Mesenchymal stem cell (in vitro differentiated cells and primary cell): ENCODE results near the gene HMGA1.
A peak's percentile ranks its signal among the peaks of the same experiment; 100 is the strongest.

Experiments
- DNase-seq: peaks from one replicate; pipeline ENCODE4 v3.0.0-alpha.2; 2013
- H2AFZ ChIP-seq: one replicate; pipeline ENCODE4 v1.6.1; 2013; ENCODE audit warnings: low read depth, mild to moderate bottlenecking, control low read depth, inconsistent platforms, low read length, moderate library complexity
- H2AK5ac ChIP-seq: 2 replicates; pipeline ENCODE4 v1.6.1; 2013; ENCODE audit warnings: low read length, moderate library complexity, mild to moderate bottlenecking, inconsistent platforms; ENCODE audit not compliant: severe bottlenecking
- H2BK120ac ChIP-seq: one replicate; pipeline ENCODE4 v1.6.1; 2013; ENCODE audit warnings: low read depth, mild to moderate bottlenecking, inconsistent platforms, low read length, moderate library complexity
- H2BK12ac ChIP-seq, 2 experiments: one replicate each; pipeline ENCODE4 v1.6.1; 2013; ENCODE audit warnings: inconsistent platforms in 2 of 2, low read length in 2 of 2, mild to moderate bottlenecking in 2 of 2, moderate library complexity in 2 of 2, control low read depth in 1 of 2
- H2BK15ac ChIP-seq: one replicate; pipeline ENCODE4 v1.6.1; 2013; ENCODE audit warnings: mild to moderate bottlenecking, low read depth, inconsistent platforms; ENCODE audit not compliant: poor library complexity, severe bottlenecking
- H2BK5ac ChIP-seq: 2 replicates; pipeline ENCODE4 v1.6.1; 2013; ENCODE audit warnings: low read depth, mild to moderate bottlenecking, low read length, control low read depth, inconsistent platforms; ENCODE audit not compliant: poor library complexity, severe bottlenecking
- H3K14ac ChIP-seq, 2 experiments: one replicate each; pipeline ENCODE4 v1.6.1; 2013; ENCODE audit warnings: inconsistent platforms in 2 of 2, low read length in 2 of 2, control low read depth in 1 of 2, mild to moderate bottlenecking in 1 of 2, moderate library complexity in 1 of 2
- H3K18ac ChIP-seq, 2 experiments: one replicate each; pipeline ENCODE4 v1.6.1; 2013; ENCODE audit warnings: inconsistent platforms in 2 of 2, low read length in 2 of 2, control low read depth in 1 of 2, low read depth in 1 of 2, mild to moderate bottlenecking in 1 of 2
- H3K23ac ChIP-seq, 2 experiments: one replicate each; pipeline ENCODE4 v1.6.1; 2013; ENCODE audit warnings: inconsistent platforms in 2 of 2, low read length in 2 of 2, mild to moderate bottlenecking in 2 of 2, moderate library complexity in 2 of 2, control low read depth in 1 of 2
- H3K27ac ChIP-seq: 2 replicates; pipeline ENCODE4 v1.5.1; 2013; ENCODE audit warnings: mild to moderate bottlenecking, moderate library complexity, low read length, control low read depth, inconsistent platforms; ENCODE audit not compliant: poor library complexity, severe bottlenecking
- H3K27me3 ChIP-seq, 2 experiments: 2 replicates each; pipeline versions ENCODE4 v1.6.1 to v1.7.0; 2013; ENCODE audit warnings: low read length in 2 of 2, mild to moderate bottlenecking in 2 of 2, moderate library complexity in 2 of 2, control low read depth in 1 of 2, inconsistent platforms in 1 of 2; ENCODE audit not compliant: control insufficient read depth in 1 of 2, insufficient read depth in 1 of 2
- H3K36me3 ChIP-seq, 2 experiments: 2 replicates each; pipeline versions ENCODE4 v1.6.1 to v1.7.0; 2013; ENCODE audit warnings: low read length in 2 of 2, control low read depth in 1 of 2, inconsistent platforms in 1 of 2, low read depth in 1 of 2, mild to moderate bottlenecking in 1 of 2; ENCODE audit not compliant: insufficient read depth in 2 of 2, control insufficient read depth in 1 of 2
- H3K4ac ChIP-seq, 2 experiments: one replicate each; pipeline ENCODE4 v1.6.1; 2013; ENCODE audit warnings: inconsistent platforms in 2 of 2, low read length in 2 of 2, mild to moderate bottlenecking in 2 of 2, moderate library complexity in 2 of 2, control low read depth in 1 of 2, low read depth in 1 of 2
- H3K4me1 ChIP-seq: 2 replicates; pipeline ENCODE4 v1.6.1; 2013; ENCODE audit warnings: low read depth, low read length, control low read depth; ENCODE audit not compliant: control insufficient read depth, insufficient read depth
- H3K4me2 ChIP-seq: 2 replicates; pipeline ENCODE4 v1.6.1; 2013; ENCODE audit warnings: low read length, mild to moderate bottlenecking, inconsistent platforms; ENCODE audit not compliant: poor library complexity, severe bottlenecking
- H3K4me3 ChIP-seq, 2 experiments: 2 replicates each; pipeline versions ENCODE4 v1.5.1 to v1.7.0; 2013; ENCODE audit warnings: low read length in 2 of 2, mild to moderate bottlenecking in 2 of 2, control low read depth in 1 of 2, low read depth in 1 of 2; ENCODE audit not compliant: insufficient read depth in 1 of 2
- H3K79me1 ChIP-seq: replicated peaks from 2 replicates; pipeline ENCODE4 v1.6.1; 2013; ENCODE audit warnings: mild to moderate bottlenecking, control low read depth, low read length, inconsistent platforms; ENCODE audit not compliant: poor library complexity, severe bottlenecking
- H3K9ac ChIP-seq: 2 replicates; pipeline ENCODE4 v1.7.0; 2013; ENCODE audit warnings: mild to moderate bottlenecking, low read length, moderate library complexity
- H3K9me3 ChIP-seq: 2 replicates; pipeline ENCODE4 v1.7.0; 2013; ENCODE audit warnings: mild to moderate bottlenecking, low read length; ENCODE audit not compliant: control insufficient read depth
- H4K8ac ChIP-seq: one replicate; pipeline ENCODE4 v1.6.1; 2013; ENCODE audit warnings: inconsistent platforms, mild to moderate bottlenecking, low read length, moderate library complexity
- H4K91ac ChIP-seq: one replicate; pipeline ENCODE4 v1.6.1; 2013; ENCODE audit warnings: mild to moderate bottlenecking, low read length, inconsistent platforms
- WGBS: methylation state at CpG from one replicate; pipeline ENCODE4 v1.1.7; 2013; ENCODE audit warnings: mixed read lengths; 5-methylcytosine and 5-hydroxymethylcytosine counted together

The HMGA1 gene

GRCh38 chr6:34201455-34202107 is 35.1 kb upstream of the HMGA1 start:
- no peak overlapping the region for H3K14ac ChIP-seq
- no peak overlapping the region for H4K8ac ChIP-seq
- no peak overlapping the region for H2BK15ac ChIP-seq
- WGBS = 91% methylated on average over 4 of the region's 4 CpGs
- H3K27me3 ChIP-seq = no peaks in the 10 kb centered on the region
- H4K91ac ChIP-seq = no peak overlapping the region
- no peak overlapping the region for H3K4ac ChIP-seq
- H2BK12ac ChIP-seq = no peak overlapping the region
- no peak overlapping the region for H3K4me3 ChIP-seq
- no peak overlapping the region for H3K18ac ChIP-seq
- H3K36me3 ChIP-seq = no peaks in the 10 kb centered on the region
- no peak overlapping the region for H2AK5ac ChIP-seq
- H3K4me1 ChIP-seq = peaks cover 9% of the 10 kb centered on the region
- H3K23ac ChIP-seq = no peak overlapping the region
- H3K27ac ChIP-seq = no peak overlapping the region
- no peaks in the 10 kb centered on the region for H3K79me1 ChIP-seq
- H2AFZ ChIP-seq = no peak overlapping the region
- H2BK120ac ChIP-seq = no peak overlapping the region
- no peaks in the 10 kb centered on the region for H3K9me3 ChIP-seq
- DNase-seq = peak; percentile 19
- no peak overlapping the region for H2BK5ac ChIP-seq
- H3K9ac ChIP-seq = no peak overlapping the region
- no peak overlapping the region for H3K4me2 ChIP-seq

- WGBS = 76% methylated on average over 20 of the region's 20 CpGs
- no peak overlapping the region for H3K9ac ChIP-seq
- H3K18ac ChIP-seq = no peak overlapping the region
- no peak overlapping the region for H2AK5ac ChIP-seq
- H3K27me3 ChIP-seq = no peaks in the 10 kb centered on the region
- no peaks in the 10 kb centered on the region for H3K79me1 ChIP-seq
- no peaks in the 10 kb centered on the region for H3K36me3 ChIP-seq
- no peak overlapping the region for H3K23ac ChIP-seq
- no peaks in the 10 kb centered on the region for H3K9me3 ChIP-seq
- no peak overlapping the region for H3K27ac ChIP-seq
- H2AFZ ChIP-seq = no peak overlapping the region
- H4K91ac ChIP-seq = no peak overlapping the region
- H2BK5ac ChIP-seq = no peak overlapping the region
- H3K4ac ChIP-seq = no peak overlapping the region
- no peak overlapping the region for H3K4me3 ChIP-seq
- H2BK15ac ChIP-seq = no peak overlapping the region
- DNase-seq = peak; percentile 21
- peaks cover 10% of the 10 kb centered on the region for H3K4me1 ChIP-seq
- H2BK120ac ChIP-seq = no peak overlapping the region
- H3K4me2 ChIP-seq = no peak overlapping the region
- H4K8ac ChIP-seq = no peak overlapping the region
- no peak overlapping the region for H3K14ac ChIP-seq
- no peak overlapping the region for H2BK12ac ChIP-seq
These were observed 34.1 kb upstream of the HMGA1 start for GRCh38 chr6:34202329-34203201.

GRCh38 chr6:34204693-34205092 is 32.0 kb upstream of the HMGA1 start:
- Histone ChIP-seq H3K27ac (no peak overlapping the region), H3K14ac (no peak overlapping the region), H2BK12ac (no peak overlapping the region), H4K91ac (no peak overlapping the region), H3K36me3 (no peaks in the 10 kb centered on the region), H3K9me3 (no peaks in the 10 kb centered on the region), H3K4me2 (no peak overlapping the region), H2BK5ac (no peak overlapping the region), H3K4me1 (peaks cover 10% of the 10 kb centered on the region), H3K23ac (no peak overlapping the region), H3K27me3 (no peaks in the 10 kb centered on the region), H3K4ac (no peak overlapping the region), H3K79me1 (no peaks in the 10 kb centered on the region), H4K8ac (no peak overlapping the region), H2BK15ac (no peak overlapping the region), H3K18ac (no peak overlapping the region), H2AFZ (no peak overlapping the region), H3K9ac (no peak overlapping the region), H2AK5ac (no peak overlapping the region), H3K4me3 (no peak overlapping the region), H2BK120ac (no peak overlapping the region)
- DNase-seq = no peak
- 98% methylated on average over 4 of the region's 4 CpGs for WGBS

- Histone ChIP-seq H4K8ac (no peak overlapping the region), H3K23ac (no peak overlapping the region), H3K4me2 (no peak overlapping the region), H3K14ac (no peak overlapping the region), H3K27ac (no peak overlapping the region), H2AK5ac (no peak overlapping the region), H2BK15ac (no peak overlapping the region), H3K4me1 (peaks cover 10% of the 10 kb centered on the region), H3K4me3 (no peak overlapping the region), H3K36me3 (no peaks in the 10 kb centered on the region), H3K79me1 (no peaks in the 10 kb centered on the region), H4K91ac (no peak overlapping the region), H2AFZ (no peak overlapping the region), H2BK12ac (no peak overlapping the region), H3K27me3 (no peaks in the 10 kb centered on the region), H3K9ac (no peak overlapping the region), H2BK5ac (no peak overlapping the region), H2BK120ac (no peak overlapping the region), H3K18ac (no peak overlapping the region), H3K4ac (no peak overlapping the region), H3K9me3 (no peaks in the 10 kb centered on the region)
- no peak for DNase-seq
- WGBS = 98% methylated on average over 3 of the region's 3 CpGs
These were observed 31.2 kb upstream of the HMGA1 start for GRCh38 chr6:34205466-34205865.
